GM12874 (cell line): ENCODE results near the gene PHF19.

Source experiments
- CTCF ChIP-seq: IDR thresholded peaks from 2 replicates; pipeline ENCODE4 v1.5.1; 2011; ENCODE audit warnings: low read depth, mild to moderate bottlenecking, control low read depth, low read length, moderate library complexity; ENCODE audit not compliant: insufficient read depth

The PHF19 gene

GRCh38 chr9:120877276-120878034, 467 bp upstream of the PHF19 start:
- TF ChIP-seq CTCF: peak; percentile 30; the same call in 1 of the 2 replicates

- TF ChIP-seq CTCF: 0 out of 2 replicates have a peak, but pooled peaks have one; percentile 10
These were observed 790 bp downstream of the PHF19 start for GRCh38 chr9:120875954-120876841.

- TF ChIP-seq CTCF: no peak
These were observed 1.4 kb downstream of the PHF19 start for GRCh38 chr9:120875643-120875953.

- no peak for TF ChIP-seq CTCF
These were observed 1.8 kb downstream of the PHF19 start for GRCh38 chr9:120875195-120875565.

GRCh38 chr9:120874226-120875194, 2.5 kb downstream of the PHF19 start:
- no peak for TF ChIP-seq CTCF

GRCh38 chr9:120873512-120873911, 3.5 kb downstream of the PHF19 start:
- TF ChIP-seq CTCF: no peak
